Measurements from ENCODE around the gene RHEBL1.

RHEBL1 gene

GRCh38 chr12:49051373-49051764 is 18.4 kb downstream of the RHEBL1 start:
- H3K4me3 Mint-ChIP-seq: no peak overlapping the region
- no peaks in the 10 kb centered on the region for H3K9me3 Mint-ChIP-seq
- no peak for ATAC-seq
- H3K36me3 Mint-ChIP-seq: peaks cover 90% of the 10 kb centered on the region
- H3K4me1 Mint-ChIP-seq: peaks cover 32% of the 10 kb centered on the region
- H3K27ac Mint-ChIP-seq: no peak overlapping the region
- no peaks in the 10 kb centered on the region for H3K27me3 Mint-ChIP-seq

DNA sequence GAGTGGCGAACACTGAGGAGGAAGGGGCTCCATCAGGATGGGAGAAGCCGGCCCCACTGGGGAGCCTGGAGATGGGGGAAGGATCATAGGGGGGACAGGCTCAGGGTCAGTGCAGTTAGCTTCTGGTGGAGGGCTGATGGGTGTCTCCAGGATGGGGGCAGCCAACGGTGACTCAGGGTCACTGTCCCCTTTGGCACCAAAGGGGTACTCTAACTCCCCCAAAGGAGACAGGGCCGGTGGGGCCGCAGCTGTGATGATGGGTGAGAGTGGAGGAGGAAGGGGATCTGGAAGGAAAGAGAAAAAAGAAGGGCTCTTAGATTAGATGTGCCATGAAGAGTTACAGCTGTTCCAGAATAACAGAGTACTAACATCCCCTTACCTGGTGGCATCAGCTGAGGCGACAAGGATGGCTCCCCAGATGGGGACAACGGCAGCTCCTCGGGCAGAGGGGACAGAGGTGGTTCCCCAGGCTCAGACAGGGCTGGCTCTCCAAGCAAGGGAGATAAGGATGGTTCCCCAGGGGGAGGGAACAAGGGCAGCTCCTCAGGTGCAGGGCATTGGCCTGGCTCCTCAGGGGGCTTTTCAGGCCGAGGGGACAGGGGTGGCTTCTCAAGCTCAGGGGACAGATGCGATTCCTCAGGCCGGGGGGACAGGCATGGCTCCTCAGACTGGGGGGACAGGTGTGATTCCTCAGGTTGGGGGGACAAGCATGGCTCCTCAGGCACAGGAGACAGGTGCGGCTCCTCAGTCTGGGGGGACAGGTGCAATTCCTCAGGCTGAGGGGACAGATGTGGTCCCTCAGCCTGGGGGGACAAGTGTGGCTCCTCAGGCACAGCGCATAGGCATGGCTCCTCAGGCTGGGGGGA is 19.0 kb downstream of the RHEBL1 start:
- no peak overlapping the region for H3K4me3 Mint-ChIP-seq
- ATAC-seq: no peak
- H3K27me3 Mint-ChIP-seq: no peaks in the 10 kb centered on the region
- peaks cover 92% of the 10 kb centered on the region for H3K36me3 Mint-ChIP-seq
- no peak overlapping the region for H3K27ac Mint-ChIP-seq
- no peaks in the 10 kb centered on the region for H3K9me3 Mint-ChIP-seq
- H3K4me1 Mint-ChIP-seq: peaks cover 26% of the 10 kb centered on the region

- Mint-ChIP-seq H3K27me3 (no peaks in the 10 kb centered on the region), H3K4me3 (no peak overlapping the region), H3K27ac (no peak overlapping the region), H3K9me3 (no peaks in the 10 kb centered on the region), H3K36me3 (peaks cover 92% of the 10 kb centered on the region), H3K4me1 (peaks cover 15% of the 10 kb centered on the region)
- ATAC-seq: no peak
Measured at GRCh38 chr12:49049566-49050224, 20.1 kb downstream of the RHEBL1 start.

GRCh38 chr12:49048953-49049352 is 20.8 kb downstream of the RHEBL1 start:
- no peak for ATAC-seq
- no peak overlapping the region for H3K4me3 Mint-ChIP-seq
- H3K27ac Mint-ChIP-seq: no peak overlapping the region
- H3K9me3 Mint-ChIP-seq: no peaks in the 10 kb centered on the region
- H3K4me1 Mint-ChIP-seq: peaks cover 8% of the 10 kb centered on the region
- H3K36me3 Mint-ChIP-seq: peaks cover 93% of the 10 kb centered on the region
- H3K27me3 Mint-ChIP-seq: no peaks in the 10 kb centered on the region

DNA sequence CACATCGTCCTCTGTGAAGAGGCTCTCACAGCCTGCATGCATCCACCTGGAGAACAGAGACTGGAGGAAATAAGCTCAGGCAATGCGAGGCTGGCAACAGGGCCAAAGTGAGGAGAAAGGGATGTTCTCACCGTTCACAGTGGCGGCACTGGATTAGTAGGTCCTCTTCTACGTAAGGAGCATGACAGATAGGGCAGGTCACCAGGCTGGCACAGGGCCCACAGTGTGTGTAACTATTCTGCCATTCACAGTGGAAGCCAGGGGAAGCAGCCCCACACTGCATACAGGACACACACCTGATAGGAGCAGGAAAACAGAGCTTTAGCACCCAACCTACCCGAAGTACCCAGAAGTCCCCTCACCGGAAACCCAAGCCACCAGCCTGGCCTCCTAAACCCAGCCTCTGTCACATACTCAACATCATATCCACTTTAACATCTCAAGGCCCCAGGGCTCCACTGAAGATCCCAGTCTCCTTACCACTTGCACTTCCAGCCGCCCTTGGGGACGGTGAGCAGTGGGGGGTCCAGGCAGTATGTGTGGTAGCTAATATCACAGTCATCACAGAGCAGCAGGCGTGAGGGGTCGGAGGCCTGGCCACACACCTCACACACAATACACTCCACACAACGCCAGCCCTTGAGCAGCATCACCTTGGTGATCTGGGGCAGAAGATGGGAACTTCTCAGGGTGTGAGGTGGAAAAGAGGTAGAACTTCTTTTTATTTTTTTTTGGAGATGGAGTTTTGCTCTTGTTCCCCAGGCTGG is 23.5 kb downstream of the RHEBL1 start:
- H3K36me3 Mint-ChIP-seq: peaks cover 94% of the 10 kb centered on the region
- no peak overlapping the region for H3K27ac Mint-ChIP-seq
- H3K4me1 Mint-ChIP-seq: peaks cover 7% of the 10 kb centered on the region
- H3K4me3 Mint-ChIP-seq: no peak overlapping the region
- ATAC-seq: no peak
- H3K9me3 Mint-ChIP-seq: no peaks in the 10 kb centered on the region
- H3K27me3 Mint-ChIP-seq: no peaks in the 10 kb centered on the region

DNA sequence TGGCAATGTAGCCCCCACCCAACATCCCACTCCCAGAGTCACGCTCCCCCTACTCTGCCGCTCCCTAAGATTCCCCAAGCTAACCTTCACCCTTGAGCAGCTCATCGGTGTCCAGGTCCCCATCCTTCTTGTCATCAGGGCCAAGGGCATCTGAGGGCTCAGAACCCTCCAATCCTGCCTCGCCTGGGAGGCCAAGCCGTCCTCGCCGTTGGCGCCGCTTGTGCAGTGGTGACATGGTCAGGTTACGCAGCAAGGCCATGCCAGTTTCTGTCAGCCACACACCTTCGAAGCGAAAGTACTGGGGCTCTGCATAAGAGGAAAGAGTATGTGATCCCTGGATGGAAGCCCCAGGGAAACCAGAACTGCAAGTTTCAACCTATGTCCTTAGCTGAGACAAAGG is 25.1 kb downstream of the RHEBL1 start:
- H3K27ac Mint-ChIP-seq: peak overlapping the region; percentile 42
- H3K27me3 Mint-ChIP-seq: no peaks in the 10 kb centered on the region
- no peak for ATAC-seq
- no peaks in the 10 kb centered on the region for H3K9me3 Mint-ChIP-seq
- no peaks in the 10 kb centered on the region for H3K4me1 Mint-ChIP-seq
- peaks cover 91% of the 10 kb centered on the region for H3K36me3 Mint-ChIP-seq
- no peak overlapping the region for H3K4me3 Mint-ChIP-seq

DNA sequence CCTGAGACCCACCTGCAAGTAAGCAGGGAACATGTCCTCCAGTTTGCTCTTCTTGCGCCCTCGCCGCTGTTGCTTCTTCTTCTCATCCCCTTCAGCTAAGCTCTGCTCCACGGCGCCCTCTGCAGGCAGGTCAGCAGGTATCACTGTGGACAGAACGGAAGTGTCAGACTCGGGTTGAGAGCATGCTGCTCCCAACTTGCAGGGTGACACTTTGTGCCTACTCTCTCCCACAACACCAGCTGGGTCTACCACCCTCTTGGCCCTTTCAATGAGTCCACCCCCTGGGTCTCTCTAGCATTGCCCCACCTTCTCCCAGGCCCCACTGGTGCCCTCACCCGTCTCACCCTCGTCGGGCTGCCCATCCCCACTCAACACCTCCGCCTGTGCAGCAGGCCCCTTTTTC is 25.9 kb downstream of the RHEBL1 start:
- peak; percentile 68 for ATAC-seq
- Mint-ChIP-seq H3K4me3 (no peak overlapping the region), H3K36me3 (peaks cover 93% of the 10 kb centered on the region), H3K27ac (no peak overlapping the region), H3K9me3 (no peaks in the 10 kb centered on the region), H3K4me1 (peaks cover 2% of the 10 kb centered on the region), H3K27me3 (no peaks in the 10 kb centered on the region)

- Mint-ChIP-seq H3K36me3 (peaks cover 93% of the 10 kb centered on the region), H3K27me3 (no peaks in the 10 kb centered on the region), H3K4me1 (peaks cover 6% of the 10 kb centered on the region), H3K4me3 (no peak overlapping the region), H3K27ac (no peak overlapping the region), H3K9me3 (no peaks in the 10 kb centered on the region)
- ATAC-seq: no peak
Measured at GRCh38 chr12:49043241-49043640, 26.5 kb downstream of the RHEBL1 start.

DNA sequence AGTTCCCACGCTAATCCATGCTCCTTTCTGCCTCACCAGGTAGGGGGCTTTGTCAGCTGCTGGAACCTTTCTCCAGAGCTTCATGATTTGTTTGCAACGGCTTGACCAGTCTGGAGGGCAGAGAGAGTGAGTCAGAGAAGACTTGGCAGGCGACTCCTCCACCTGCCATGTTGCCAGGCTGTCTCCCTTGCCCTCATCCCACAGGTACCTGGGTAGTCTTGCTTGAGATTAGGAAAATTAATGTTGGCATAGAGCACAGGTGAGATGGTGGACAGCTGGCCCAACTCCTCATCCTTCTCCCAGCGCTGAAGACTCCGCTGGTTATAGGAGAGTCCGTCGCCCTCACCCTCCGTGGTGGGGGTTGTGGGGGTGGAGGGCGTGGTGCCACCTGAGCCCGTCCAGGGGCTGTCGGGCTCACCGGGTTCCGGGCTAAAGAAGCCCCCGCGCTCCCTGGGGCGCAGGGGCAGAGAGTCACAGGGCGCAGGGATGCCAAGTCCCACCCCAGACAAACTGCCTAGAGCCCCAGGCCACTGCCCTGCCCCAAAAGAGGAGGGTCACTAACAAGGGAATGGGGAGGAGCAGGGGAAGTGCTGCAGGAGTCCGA is 27.8 kb downstream of the RHEBL1 start:
- Mint-ChIP-seq H3K4me1 (peaks cover 6% of the 10 kb centered on the region), H3K27me3 (no peaks in the 10 kb centered on the region), H3K9me3 (no peaks in the 10 kb centered on the region), H3K36me3 (peaks cover 87% of the 10 kb centered on the region), H3K4me3 (no peak overlapping the region), H3K27ac (no peak overlapping the region)
- no peak for ATAC-seq

DNA sequence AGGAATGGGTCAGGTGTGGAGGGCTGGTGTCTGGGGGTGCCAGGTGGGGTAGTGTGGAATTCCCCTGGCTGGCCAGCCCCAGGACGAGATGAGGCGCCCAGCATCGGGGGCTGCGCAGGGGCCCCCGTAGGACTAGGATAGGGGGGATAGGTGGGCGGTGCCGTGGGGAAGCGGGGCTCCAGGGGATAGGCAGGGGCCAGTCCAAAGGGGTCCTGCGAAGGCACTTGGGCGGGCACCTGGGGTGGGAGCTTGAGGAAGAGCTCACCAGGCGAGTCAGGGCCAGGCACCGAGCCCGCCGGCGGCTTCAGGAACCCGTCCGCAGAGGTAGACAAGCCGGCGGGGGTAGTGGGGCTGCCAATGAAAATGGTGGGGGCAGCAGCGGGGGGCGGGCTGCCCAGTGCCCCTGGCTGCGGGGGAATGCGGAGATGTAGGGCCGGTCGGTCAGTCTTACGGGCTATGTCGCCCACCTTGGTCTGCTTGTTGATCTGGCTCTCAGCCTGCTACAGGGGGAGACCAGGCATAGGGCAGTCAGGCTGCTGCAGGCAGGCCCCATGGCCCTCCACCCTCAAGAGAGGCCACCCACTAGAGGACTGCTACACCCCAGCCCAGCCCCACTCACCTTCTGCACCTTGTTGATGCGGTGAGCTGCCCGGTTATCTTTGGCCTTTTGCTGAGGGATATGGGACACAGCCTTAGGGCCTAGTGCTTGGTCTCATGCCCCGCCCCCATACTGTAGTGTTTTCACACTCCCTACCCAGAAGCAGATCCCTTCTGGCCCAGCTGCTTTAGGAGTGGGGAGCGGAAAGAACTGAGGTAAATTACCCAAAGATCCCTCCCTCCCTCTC is 28.5 kb downstream of the RHEBL1 start:
- peak; percentile 24 for ATAC-seq
- Mint-ChIP-seq H3K27me3 (no peaks in the 10 kb centered on the region), H3K4me1 (peaks cover 6% of the 10 kb centered on the region), H3K27ac (no peak overlapping the region), H3K9me3 (no peaks in the 10 kb centered on the region), H3K4me3 (no peak overlapping the region), H3K36me3 (peaks cover 86% of the 10 kb centered on the region)

- H3K4me1 Mint-ChIP-seq: peaks cover 6% of the 10 kb centered on the region
- H3K4me3 Mint-ChIP-seq: no peak overlapping the region
- ATAC-seq: no peak
- H3K9me3 Mint-ChIP-seq: no peaks in the 10 kb centered on the region
- peaks cover 86% of the 10 kb centered on the region for H3K36me3 Mint-ChIP-seq
- no peaks in the 10 kb centered on the region for H3K27me3 Mint-ChIP-seq
- H3K27ac Mint-ChIP-seq: no peak overlapping the region
Measured at GRCh38 chr12:49040364-49040855, 29.4 kb downstream of the RHEBL1 start.

DNA sequence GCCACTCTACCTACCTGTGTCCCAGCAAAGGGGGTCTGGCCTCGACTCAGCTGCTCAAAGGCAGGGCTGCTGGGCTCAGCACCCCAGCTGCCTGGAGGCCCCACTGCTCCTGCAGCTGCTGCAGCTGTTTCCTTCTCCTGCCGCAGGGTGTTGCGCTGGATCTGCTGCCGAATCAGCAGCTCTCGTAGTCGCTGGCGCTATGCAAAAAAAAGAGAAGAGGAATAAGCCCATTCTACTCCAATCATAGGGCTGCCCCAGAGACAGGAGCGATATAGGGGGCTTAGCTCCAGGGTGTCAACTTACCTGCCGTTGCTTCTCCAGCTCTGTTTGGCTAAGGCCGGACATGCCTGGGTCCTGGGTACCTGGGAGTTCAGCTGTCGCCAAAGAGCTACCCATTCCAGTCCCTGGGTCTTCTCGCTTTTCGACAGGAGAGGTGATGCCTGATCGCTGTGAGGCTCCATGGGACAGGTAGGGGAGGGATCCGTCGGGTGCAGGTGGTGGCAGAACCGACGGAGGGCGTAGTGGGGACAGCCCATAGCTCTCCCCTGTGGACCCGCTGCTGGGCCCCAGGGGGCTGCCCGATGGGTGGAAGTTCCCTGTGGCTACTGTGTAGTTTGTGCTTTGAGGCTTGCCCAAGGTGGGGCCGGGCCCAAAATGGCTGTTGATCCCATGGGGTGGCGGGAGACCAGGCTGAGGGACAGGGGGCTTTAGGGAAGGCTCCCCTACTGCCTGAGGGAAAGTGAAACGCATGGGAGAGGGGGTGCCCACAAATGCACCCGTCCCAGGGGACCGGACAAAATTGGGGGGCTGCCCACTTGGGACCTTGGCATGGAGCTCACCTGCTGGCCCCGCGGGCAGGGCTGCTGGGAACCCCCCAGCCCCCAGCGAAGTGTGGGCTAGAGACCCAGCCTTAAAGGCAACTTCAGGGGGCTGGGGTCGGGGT is 30.1 kb downstream of the RHEBL1 start:
- Mint-ChIP-seq H3K4me3 (no peak overlapping the region), H3K27ac (no peak overlapping the region), H3K9me3 (no peaks in the 10 kb centered on the region), H3K36me3 (peaks cover 83% of the 10 kb centered on the region), H3K4me1 (peaks cover 6% of the 10 kb centered on the region), H3K27me3 (no peaks in the 10 kb centered on the region)
- ATAC-seq: no peak

DNA sequence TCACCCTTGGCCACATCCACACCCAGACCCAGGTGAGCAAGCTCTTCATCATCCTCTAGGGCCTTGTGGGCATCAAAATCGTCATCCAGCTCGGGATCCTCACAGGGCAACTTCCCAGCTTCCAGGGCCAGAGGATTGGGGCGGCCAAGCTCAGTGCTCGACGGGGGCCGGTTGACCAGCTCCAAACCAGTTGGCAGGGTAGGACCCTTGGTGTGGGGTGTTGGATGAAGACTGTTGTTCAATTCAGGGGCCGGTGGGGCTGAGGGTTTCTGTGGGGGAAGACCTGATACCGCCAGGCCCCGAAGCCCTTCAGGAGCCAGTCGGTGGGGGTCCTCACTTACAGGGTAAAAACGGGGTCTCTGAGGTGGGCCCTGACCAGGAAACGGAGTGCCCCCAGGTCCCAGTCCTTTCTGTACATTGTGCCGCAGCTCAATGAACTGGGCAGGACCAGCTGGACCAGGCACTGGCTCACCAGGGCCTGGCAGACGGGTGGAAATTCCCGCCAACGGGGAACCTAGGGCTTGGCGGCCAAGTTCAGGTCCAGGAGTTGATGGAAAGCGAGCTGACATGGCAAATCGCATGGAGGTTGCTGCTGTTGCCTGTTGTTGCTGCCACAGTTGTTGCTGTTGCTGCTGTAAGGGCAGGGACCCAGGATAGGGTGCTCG is 31.4 kb downstream of the RHEBL1 start:
- Mint-ChIP-seq H3K27ac (no peak overlapping the region), H3K36me3 (peaks cover 82% of the 10 kb centered on the region), H3K9me3 (no peaks in the 10 kb centered on the region), H3K4me3 (no peak overlapping the region), H3K4me1 (peaks cover 6% of the 10 kb centered on the region), H3K27me3 (no peaks in the 10 kb centered on the region)
- ATAC-seq: no peak
